ENCODE results near the gene ARHGAP24. TPM values are rescaled to one million over a fixed set of nuclear protein-coding genes. Genes with fewer than 3 reads are reported as not detected.

The ARHGAP24 gene
- total and polyA plus RNA-seq, 2 donors (not counting 3 experiments of a cell fraction or from before 2014, with no cell fraction given): 52.1 to 79.4 TPM

DNA sequence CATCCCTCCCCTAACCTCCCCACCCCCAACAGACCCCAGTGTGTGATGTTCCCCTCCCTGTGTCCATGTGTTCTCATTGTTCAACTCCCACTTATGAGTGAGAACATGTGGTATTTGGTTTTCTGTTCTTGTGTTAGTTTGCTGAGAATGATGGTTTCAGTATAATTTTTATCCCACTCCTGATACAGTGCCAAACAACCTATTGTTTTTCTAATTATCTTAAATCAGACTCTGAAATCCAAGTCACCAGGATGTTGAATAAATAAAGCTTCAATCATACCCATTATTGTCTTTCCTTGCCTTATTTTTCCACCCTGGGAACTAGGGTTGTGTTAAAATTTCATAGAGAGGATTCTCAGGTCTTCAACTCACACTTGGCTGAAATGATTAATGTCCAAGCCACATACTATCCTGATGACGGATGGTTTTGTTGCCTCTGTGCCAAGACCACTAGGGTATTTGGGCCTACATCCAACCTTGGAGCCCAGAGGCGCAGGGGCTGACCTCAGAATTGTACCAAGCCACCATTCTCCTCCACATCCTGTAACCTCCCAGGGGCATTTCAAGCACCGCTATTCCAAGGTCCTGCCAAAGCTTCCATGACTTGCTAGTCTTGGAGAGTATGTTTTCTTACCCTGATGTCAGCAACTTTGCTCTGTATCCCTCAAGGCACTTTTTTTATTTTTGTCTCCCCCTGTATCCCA lies 332.4 kb downstream of the ARHGAP24 start:
- intact Hi-C loops (cut with micrococcal nuclease): loop anchor here (1.0 kb wide), 1 partner anchor 16 kb away; no protein-coding TSS in a partner anchor
- CTCF ChIA-PET: interaction anchor here (1.2 to 5.0 kb wide), 3 partner anchors 11 to 45 kb away, joined by 3 to 42 read pairs (median 4); no protein-coding TSS in a partner anchor
- TF ChIP-seq GATA2 (IDR thresholded peaks at IDR 0.05; ENCODE audit: insufficient read depth, insufficient read length, low read depth, low read length): no peak
- no peak for TF ChIP-seq EZH2 (IDR thresholded peaks at IDR 0.05; ENCODE audit: borderline replicate concordance, low read depth, low read length, severe bottlenecking)
- TF ChIP-seq POLR2AphosphoS5 (IDR thresholded peaks at IDR 0.05; ENCODE audit: insufficient read depth, low read depth, low read length): peak; percentile 56
- TF ChIP-seq FOS (IDR thresholded peaks at IDR 0.05; ENCODE audit: borderline replicate concordance, insufficient read depth, low read length): peak; percentile 27
- no peak for TF ChIP-seq POLR2A (IDR thresholded peaks at IDR 0.05; ENCODE audit: low read depth, low read length)
- peak; percentile 9 for TF ChIP-seq JUN (IDR thresholded peaks at IDR 0.05; ENCODE audit: borderline replicate concordance, insufficient read depth, insufficient read length, low read depth)
- TF ChIP-seq MYC (IDR thresholded peaks at IDR 0.05; ENCODE audit: low read depth, low read length): no peak
- TF ChIP-seq, protein P1, sequence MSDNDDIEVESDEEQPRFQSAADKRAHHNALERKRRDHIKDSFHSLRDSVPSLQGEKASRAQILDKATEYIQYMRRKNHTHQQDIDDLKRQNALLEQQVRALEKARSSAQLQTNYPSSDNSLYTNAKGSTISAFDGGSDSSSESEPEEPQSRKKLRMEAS (IDR thresholded peaks at IDR 0.05; ENCODE audit: insufficient read depth, insufficient read length): no peak
- TF ChIP-seq, protein P2, sequence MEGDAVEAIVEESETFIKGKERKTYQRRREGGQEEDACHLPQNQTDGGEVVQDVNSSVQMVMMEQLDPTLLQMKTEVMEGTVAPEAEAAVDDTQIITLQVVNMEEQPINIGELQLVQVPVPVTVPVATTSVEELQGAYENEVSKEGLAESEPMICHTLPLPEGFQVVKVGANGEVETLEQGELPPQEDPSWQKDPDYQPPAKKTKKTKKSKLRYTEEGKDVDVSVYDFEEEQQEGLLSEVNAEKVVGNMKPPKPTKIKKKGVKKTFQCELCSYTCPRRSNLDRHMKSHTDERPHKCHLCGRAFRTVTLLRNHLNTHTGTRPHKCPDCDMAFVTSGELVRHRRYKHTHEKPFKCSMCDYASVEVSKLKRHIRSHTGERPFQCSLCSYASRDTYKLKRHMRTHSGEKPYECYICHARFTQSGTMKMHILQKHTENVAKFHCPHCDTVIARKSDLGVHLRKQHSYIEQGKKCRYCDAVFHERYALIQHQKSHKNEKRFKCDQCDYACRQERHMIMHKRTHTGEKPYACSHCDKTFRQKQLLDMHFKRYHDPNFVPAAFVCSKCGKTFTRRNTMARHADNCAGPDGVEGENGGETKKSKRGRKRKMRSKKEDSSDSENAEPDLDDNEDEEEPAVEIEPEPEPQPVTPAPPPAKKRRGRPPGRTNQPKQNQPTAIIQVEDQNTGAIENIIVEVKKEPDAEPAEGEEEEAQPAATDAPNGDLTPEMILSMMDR (IDR thresholded peaks at IDR 0.05; ENCODE audit: extremely low read depth in 1 of 2, insufficient read depth in 1 of 2, low read depth in 1 of 2, low read length in 2 of 2): no peak
- FAIRE-seq (peak; percentile 76), DNase-seq (ENCODE audit: low read depth, low spot score) (peak; percentile 88)
- Histone ChIP-seq H3K27me3 (ENCODE audit: control insufficient read depth in 2 of 2, insufficient read depth in 2 of 2, low read length in 2 of 2) (no peaks in the 10 kb centered on the region), H3K79me2 (ENCODE audit: control insufficient read depth, insufficient read depth, low read length) (peaks cover 99% of the 10 kb centered on the region), H3K9me1 (replicated peaks; ENCODE audit: control insufficient read depth, extremely low read depth, insufficient read depth, low read length) (peaks cover 5% of the 10 kb centered on the region), H3K4me2 (ENCODE audit: insufficient read depth, low read length) (peak overlapping the region; percentile 33), H3K27ac (ENCODE audit: insufficient read depth, low read depth, low read length) (peak overlapping the region; percentile 38), H3K9ac (replicated peaks; ENCODE audit: extremely low read depth, insufficient read depth, low read length) (peak overlapping the region; percentile 27), H3K36me3 (ENCODE audit: control insufficient read depth in 2 of 2, extremely low read depth in 1 of 2, insufficient read depth in 2 of 2, low read length in 2 of 2) (peaks cover 0 to 8% of the 10 kb centered on the region in 2 experiments), H3K4me3 (replicated peaks in 1 of 3; ENCODE audit: insufficient read depth in 1 of 3, low read depth in 1 of 3, low read length in 3 of 3) (no peak overlapping the region), H3K9me3 (replicated peaks; ENCODE audit: control insufficient read depth, insufficient read depth, low read length) (no peaks in the 10 kb centered on the region), H4K20me1 (replicated peaks; ENCODE audit: control insufficient read depth, extremely low read depth, insufficient read depth, low read length) (no peaks in the 10 kb centered on the region), H3K4me1 (ENCODE audit: control insufficient read depth, extremely low read depth, insufficient read depth, low read length) (peaks cover 42% of the 10 kb centered on the region), H2AFZ (ENCODE audit: low read depth, low read length) (no peak overlapping the region)
- dilution Hi-C loops (cut with MboI; ENCODE audit: extremely low pct_ligation_motif_present, low sequenced_read_pairs): no loop called here
- BruUV-seq (replicated peaks): no TSS peak
- POLR2A ChIA-PET: interaction anchor here (0.7 kb wide), 1 partner anchor 158 kb away, joined by 4 read pairs; no protein-coding TSS in a partner anchor

All from endothelial cell of umbilical vein (primary cell).